K562 (cell line): ENCODE data around the gene ZBTB2. TPM values are rescaled to one million over a fixed set of nuclear protein-coding genes. Genes with fewer than 3 reads are reported as not detected.

Source experiments
- ASH1L ChIP-seq: fragments of 450-650 bp; IDR thresholded peaks from 2 replicates; pipeline ENCODE4 v1.6.1; 2018; ENCODE audit warnings: borderline replicate concordance, mild to moderate bottlenecking, low read depth; ENCODE audit not compliant: partially characterized antibody
- CBX3 ChIP-seq, 2 experiments: IDR thresholded peaks; 1 replicate in 1 of 2; 2 replicates in 1 of 2; pipeline ENCODE4 v1.6.1; 2012; ENCODE audit warnings: inconsistent platforms in 2 of 2, low read length in 2 of 2, borderline replicate concordance in 1 of 2, control low read depth in 1 of 2
- DACH1 ChIP-seq: fragments of 450-650 bp; IDR thresholded peaks from 2 replicates; pipeline ENCODE4 v1.6.1; 2018; ENCODE audit not compliant: partially characterized antibody
- DIDO1 ChIP-seq: fragments of 450-650 bp; IDR thresholded peaks from 2 replicates; pipeline ENCODE4 v1.6.1; 2016; ENCODE audit warnings: low read depth, missing biosample characterization, missing genetic modification characterization
- DMBX1 ChIP-seq: fragments of 250-450 bp; sonication (Bioruptor Pico); IDR thresholded peaks from 2 replicates; pipeline ENCODE4 v1.8.0; 2022; ENCODE audit warnings: inconsistent platforms, mild to moderate bottlenecking, moderate library complexity, borderline replicate concordance
- EZH2 ChIP-seq: IDR thresholded peaks from 2 replicates; pipeline ENCODE4 v1.6.1; 2012; ENCODE audit warnings: low read depth, mild to moderate bottlenecking, inconsistent platforms, low read length, borderline replicate concordance
- HLTF ChIP-seq: fragments of 450-650 bp; IDR thresholded peaks from 2 replicates; pipeline ENCODE4 v1.6.1; 2016
- MAFG ChIP-seq: fragments of 450-650 bp; conservative IDR thresholded peaks from 2 replicates; pipeline ENCODE4 v1.6.1; 2016; ENCODE audit warnings: missing genetic modification characterization, missing compliant biosample characterization
- MBD1 ChIP-seq: fragments of 250-450 bp; sonication (Bioruptor Pico); IDR thresholded peaks from 2 replicates; pipeline ENCODE4 v1.8.0; 2022; ENCODE audit warnings: inconsistent platforms
- MTA1 ChIP-seq: fragments of 450-650 bp; IDR thresholded peaks from 2 replicates; pipeline ENCODE4 v1.6.1; 2017; ENCODE audit warnings: borderline replicate concordance
- NCOA1 ChIP-seq: fragments of 450-650 bp; IDR thresholded peaks from 2 replicates; pipeline ENCODE4 v1.6.1; 2016; ENCODE audit warnings: low read depth
- NCOA6 ChIP-seq: fragments of 450-650 bp; IDR thresholded peaks from 2 replicates; pipeline ENCODE4 v1.6.1; 2017; ENCODE audit warnings: mild to moderate bottlenecking
- NFXL1 ChIP-seq: fragments of 450-650 bp; formaldehyde crosslinking; IDR thresholded peaks from 2 replicates; pipeline ENCODE4 v1.4.0; 2021; ENCODE audit warnings: mild to moderate bottlenecking
- PRPF4 ChIP-seq: fragments of 200-400 bp; formaldehyde crosslinking; IDR thresholded peaks from one replicate; pipeline ENCODE4 v1.6.1; 2017; ENCODE audit warnings: low read length, low read depth, mild to moderate bottlenecking; ENCODE audit not compliant: insufficient read depth, poor library complexity, severe bottlenecking
- SMARCA4 ChIP-seq: fragments of 450-650 bp; IDR thresholded peaks from 2 replicates; pipeline ENCODE4 v1.6.1; 2016
- ZFP30 ChIP-seq: fragments of 250-450 bp; sonication (Bioruptor Pico); IDR thresholded peaks from 2 replicates; pipeline ENCODE4 v1.8.0; 2022; ENCODE audit warnings: moderate library complexity, mild to moderate bottlenecking, inconsistent platforms, borderline replicate concordance
- ZNF280B ChIP-seq: fragments of 250-450 bp; sonication (Bioruptor Pico); IDR thresholded peaks from 2 replicates; pipeline ENCODE4 v1.5.1; 2021; ENCODE audit warnings: mild to moderate bottlenecking
- ZNF324 ChIP-seq: fragments of 250-450 bp; sonication (Bioruptor Pico); IDR thresholded peaks from 2 replicates; pipeline ENCODE4 v1.4.0; 2020; ENCODE audit warnings: mild to moderate bottlenecking
- ZNF512 ChIP-seq: IDR thresholded peaks from 2 replicates; pipeline ENCODE4 v1.6.1; 2016; ENCODE audit warnings: missing genetic modification characterization, missing compliant biosample characterization
- polyA plus RNA-seq, 8 experiments: library from polyadenylated mRNA; depleted of rRNA in 4 of 8; stranded (reverse) in 5 of 8; unstranded in 3 of 8; fragments of >200 nt; fragmentation: Nextera tagmentation in 2 of 8; fragmentation: Illumina TruSeq in 1 of 8; extraction: Ambion mirVana in 2 of 8; extraction: Trizol in 1 of 8; gene quantifications; 2 replicates each; pipeline versions ENCODE4 v1.2.1 to v1.2.3, GENCODE V29; 2011 to 2014; ENCODE audit warnings: inconsistent platforms in 1 of 8, missing spikeins in 1 of 8
- total RNA-seq, 7 experiments: library from RNA; depleted of rRNA in 6 of 7; stranded (reverse); fragments of >200 nt in 6 of 7; fragmentation: Illumina TruSeq in 2 of 7; extraction: Trizol in 2 of 7; gene quantifications; 2 replicates each; pipeline versions ENCODE4 v1.2.1 to v1.2.3, GENCODE V29; 2011 to 2021; ENCODE audit warnings: low replicate concordance in 1 of 7
- TF ChIP-seq, protein P1 (sequence below): fragments of 250-450 bp; sonication (Bioruptor Pico); IDR thresholded peaks from 2 replicates; pipeline ENCODE4 v1.6.1; 2021; ENCODE audit warnings: mild to moderate bottlenecking
- TF ChIP-seq, protein P2 (sequence below): fragments of 250-450 bp; sonication (Bioruptor Pico); IDR thresholded peaks from 2 replicates; pipeline ENCODE4 v1.4.0; 2020
- TF ChIP-seq, protein P3 (sequence below): IDR thresholded peaks from 2 replicates; pipeline ENCODE4 v1.6.1; 2014; ENCODE audit warnings: antibody characterized with exemption

ZBTB2 gene
- total and polyA plus RNA-seq, 9 of the 15 experiments (the other 6 are each of a cell fraction or from before 2014, with no cell fraction given), result 5.1 to 26.2 (median 16.4) TPM

DNA sequence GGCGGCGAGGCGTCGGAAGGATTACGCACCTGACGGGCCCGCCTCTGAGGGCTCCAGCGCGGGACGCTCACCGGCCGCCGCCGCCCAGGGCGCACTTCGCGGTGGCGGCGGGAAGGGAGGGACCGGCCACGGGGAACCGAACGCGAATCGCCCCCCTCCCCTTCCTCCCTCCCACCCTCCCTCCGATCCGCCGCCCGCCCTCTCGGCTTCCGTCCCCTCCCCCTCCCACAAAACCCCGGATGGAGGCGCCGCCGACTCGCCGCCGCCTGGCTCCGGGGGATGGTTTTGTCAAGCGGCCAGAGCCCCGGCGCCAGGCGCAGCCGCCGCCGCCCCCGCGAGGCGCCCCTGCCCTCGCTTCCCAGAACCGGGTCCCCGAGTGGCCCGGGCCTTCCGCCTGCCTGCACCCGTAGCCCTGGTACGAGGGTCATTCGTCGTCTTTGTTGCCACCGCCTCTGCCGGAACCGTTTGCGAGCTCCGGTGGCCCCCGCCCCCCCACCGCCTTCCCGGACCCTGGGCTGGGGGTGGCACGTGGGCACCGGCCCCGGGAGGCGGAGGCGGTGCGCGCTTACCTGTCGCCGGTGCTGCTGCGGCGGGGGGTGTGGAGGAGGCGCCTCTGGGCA, 398 bp downstream of the ZBTB2 start (continued):
- TF ChIP-seq ZNF280B (CRISPR knock-in tag) (no peak), MAFG (tag) (no peak), ZNF512 (tag) (no peak), HLTF (no peak), SMARCA4 (no peak), DMBX1 (CRISPR knock-in tag) (peak; percentile 42; the same call in 1 of the 2 replicates), MBD1 (no peak), DACH1 (no peak), MTA1 (no peak), NCOA1 (no peak), ZNF324 (CRISPR knock-in tag) (no peak), ZFP30 (CRISPR knock-in tag) (no peak), ASH1L (no peak), DIDO1 (tag) (no peak), EZH2 (no peak), CBX3 (IDR thresholded peaks at IDR 0.05; ENCODE audit: borderline replicate concordance in 1 of 2, low read length in 2 of 2) (no peak), NCOA6 (no peak), PRPF4 (no peak), NFXL1 (CRISPR knock-in tag) (no peak)
- TF ChIP-seq, protein P1, sequence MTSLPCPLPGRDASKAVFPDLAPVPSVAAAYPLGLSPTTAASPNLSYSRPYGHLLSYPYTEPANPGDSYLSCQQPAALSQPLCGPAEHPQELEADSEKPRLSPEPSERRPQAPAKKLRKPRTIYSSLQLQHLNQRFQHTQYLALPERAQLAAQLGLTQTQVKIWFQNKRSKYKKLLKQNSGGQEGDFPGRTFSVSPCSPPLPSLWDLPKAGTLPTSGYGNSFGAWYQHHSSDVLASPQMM, result no peak
- TF ChIP-seq, protein P2, sequence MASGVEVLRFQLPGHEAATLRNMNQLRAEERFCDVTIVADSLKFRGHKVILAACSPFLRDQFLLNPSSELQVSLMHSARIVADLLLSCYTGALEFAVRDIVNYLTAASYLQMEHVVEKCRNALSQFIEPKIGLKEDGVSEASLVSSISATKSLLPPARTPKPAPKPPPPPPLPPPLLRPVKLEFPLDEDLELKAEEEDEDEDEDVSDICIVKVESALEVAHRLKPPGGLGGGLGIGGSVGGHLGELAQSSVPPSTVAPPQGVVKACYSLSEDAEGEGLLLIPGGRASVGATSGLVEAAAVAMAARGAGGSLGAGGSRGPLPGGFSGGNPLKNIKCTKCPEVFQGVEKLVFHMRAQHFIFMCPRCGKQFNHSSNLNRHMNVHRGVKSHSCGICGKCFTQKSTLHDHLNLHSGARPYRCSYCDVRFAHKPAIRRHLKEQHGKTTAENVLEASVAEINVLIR (CRISPR knock-in tag), result no peak
- TF ChIP-seq, protein P3, sequence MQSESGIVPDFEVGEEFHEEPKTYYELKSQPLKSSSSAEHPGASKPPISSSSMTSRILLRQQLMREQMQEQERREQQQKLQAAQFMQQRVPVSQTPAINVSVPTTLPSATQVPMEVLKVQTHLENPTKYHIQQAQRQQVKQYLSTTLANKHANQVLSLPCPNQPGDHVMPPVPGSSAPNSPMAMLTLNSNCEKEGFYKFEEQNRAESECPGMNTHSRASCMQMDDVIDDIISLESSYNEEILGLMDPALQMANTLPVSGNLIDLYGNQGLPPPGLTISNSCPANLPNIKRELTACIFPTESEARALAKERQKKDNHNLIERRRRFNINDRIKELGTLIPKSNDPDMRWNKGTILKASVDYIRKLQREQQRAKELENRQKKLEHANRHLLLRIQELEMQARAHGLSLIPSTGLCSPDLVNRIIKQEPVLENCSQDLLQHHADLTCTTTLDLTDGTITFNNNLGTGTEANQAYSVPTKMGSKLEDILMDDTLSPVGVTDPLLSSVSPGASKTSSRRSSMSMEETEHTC, result no peak
